Renal cortical epithelial cell (primary cell): ENCODE results near the gene NBPF4. TPM values are rescaled to one million over a fixed set of nuclear protein-coding genes. Genes with fewer than 3 reads are reported as not detected.
"Not testable (repeated sequence)": the region's sequence is repeated elsewhere in the genome, so short reads cannot be mapped to it uniquely, and the experiment has no call there.

Source experiments
- DNase-seq: peaks from one replicate; pipeline ENCODE4 v3.0.0-alpha.2; 2011; ENCODE audit warnings: low read depth
- total RNA-seq: library from RNA; depleted of rRNA; stranded (reverse); fragments of >200 nt; gene quantifications from 2 replicates; pipeline ENCODE4 v1.2.3, GENCODE V29; 2014

NBPF4 gene
- total RNA-seq, 1 donor from 2014 or later, result not detected

DNA sequence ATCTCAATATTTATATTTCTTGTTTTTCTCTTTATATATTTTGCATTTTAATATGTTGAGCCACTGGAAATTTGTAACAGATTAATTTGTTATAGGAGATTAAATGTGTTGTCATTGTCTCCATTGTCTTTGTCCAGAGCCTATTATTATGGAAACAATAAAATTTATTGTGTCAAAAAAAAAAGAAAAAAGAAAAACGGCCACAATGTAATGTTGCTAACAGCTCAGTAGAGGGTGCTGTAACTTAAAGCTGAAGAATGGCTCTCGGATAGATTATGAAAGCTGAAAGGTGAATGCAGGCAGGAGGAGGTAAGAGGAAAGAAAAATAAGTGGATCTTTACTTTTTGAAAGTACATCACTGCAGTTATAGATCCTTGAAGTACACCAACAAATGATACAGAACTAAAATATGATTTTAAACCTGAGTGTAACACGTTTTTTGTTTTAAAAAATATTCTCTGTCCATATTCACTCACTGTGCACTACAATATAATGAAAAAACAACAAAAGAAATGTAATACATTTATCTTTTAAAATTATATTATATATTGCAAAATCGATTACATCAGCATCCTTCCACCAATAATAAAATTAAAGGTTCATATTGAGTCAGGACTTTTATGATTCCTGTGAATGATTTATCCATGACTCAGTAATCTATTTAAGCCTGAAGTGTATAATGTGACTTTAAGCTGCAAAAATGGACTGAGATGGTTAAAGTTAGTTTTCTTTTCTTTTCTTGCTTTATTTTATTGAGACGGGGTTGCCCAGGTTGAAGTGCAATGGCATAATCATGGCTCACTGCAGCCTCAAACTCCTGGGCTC lies 29.0 kb downstream of the NBPF4 start:
- peak; percentile 56 for DNase-seq

DNA sequence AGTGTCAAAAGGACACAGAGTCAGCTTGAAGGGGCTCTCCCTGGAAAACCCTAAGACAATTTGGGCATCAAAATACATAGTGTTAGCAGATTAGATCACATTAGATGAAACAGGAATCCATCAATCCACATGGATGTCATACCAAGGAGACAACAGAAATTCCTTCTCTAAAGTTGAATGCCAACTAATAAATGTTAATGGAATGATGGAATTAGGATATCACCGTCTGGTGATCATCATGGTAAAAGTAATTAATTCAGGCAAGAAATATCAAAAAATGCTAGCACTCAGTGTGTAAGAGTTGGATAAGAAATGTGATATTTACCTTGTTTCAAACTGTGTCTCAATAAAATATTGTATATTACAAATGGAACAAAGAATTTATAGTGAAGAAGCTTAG lies 32.9 kb downstream of the NBPF4 start:
- no peak for DNase-seq

DNA sequence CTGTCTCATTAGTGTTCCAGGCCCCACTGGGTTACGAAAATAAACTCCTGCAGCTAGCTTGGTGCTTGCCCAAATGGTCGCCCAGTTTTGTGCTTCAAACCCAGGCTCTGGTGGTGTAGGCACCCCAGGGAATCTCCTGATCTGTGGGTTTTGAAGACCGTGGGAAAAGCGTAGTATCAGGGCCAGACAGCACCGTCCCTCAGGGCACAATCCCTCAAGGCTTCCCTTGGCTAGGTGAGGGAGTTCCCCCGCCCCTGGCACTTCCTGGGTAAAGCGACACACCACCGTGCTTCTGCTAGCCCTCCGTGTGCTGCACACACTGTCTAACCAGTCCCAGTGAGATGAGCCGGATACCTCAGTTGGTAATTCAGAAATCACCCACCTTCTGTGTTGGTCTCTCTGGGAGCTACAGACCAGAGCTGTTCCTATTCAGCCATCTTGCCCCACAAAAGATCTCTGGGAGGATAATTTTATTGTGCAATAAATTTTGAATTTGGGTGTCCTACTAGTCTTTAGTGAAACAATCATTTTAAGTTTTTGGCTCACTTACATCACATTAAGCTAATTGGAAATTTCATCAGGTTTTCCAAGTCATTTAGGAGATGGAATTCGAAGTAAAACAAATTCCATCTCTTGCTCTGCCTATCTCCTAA lies 34.3 kb downstream of the NBPF4 start:
- no peak for DNase-seq

- no peak for DNase-seq
Observed at GRCh38 chr1:108208724-108209446, 35.0 kb downstream of the NBPF4 start.

GRCh38 chr1:108203582-108203981 lies 40.3 kb downstream of the NBPF4 start:
- DNase-seq, result not testable (repeated sequence)

DNA sequence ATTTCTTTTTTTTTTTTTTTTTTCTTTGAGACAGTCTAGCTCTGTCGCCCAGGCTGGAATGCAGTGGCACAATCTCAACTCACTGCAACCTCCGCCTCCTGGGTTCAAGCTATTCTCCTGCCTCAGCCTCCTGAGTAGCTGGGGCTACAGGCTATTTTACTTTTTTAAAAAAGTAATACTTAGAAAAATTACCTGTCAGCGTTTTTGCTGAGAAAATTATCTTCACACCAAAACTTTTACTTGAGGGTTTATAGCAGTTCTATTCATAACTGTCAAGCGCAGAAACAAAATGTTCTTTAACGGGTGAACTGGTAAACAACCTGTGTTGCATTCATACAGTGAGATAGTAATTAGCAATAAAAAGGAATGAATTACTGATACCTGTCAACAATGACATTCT lies 42.2 kb downstream of the NBPF4 start:
- no peak for DNase-seq

DNA sequence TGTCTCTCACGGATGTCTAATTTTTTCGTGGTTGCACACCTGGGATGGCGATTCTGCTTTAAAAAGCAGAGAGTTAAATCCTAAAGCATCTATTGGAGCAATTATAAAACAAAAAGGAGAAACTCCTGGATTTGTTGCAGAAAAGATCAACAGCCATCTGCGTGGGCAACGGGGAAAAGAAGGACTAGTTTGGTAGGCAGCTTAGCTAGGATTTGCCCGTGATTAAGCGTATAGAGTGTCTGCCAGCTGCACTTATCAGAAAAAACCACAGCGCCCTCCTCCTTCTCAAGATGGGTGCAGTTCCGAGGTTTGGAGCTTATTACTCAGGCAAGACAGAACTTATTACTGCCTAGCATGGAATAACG lies 43.2 kb downstream of the NBPF4 start:
- peak; percentile 78 for DNase-seq

GRCh38 chr1:108199781-108200686 lies 43.8 kb downstream of the NBPF4 start, which contains the start of gene SLC25A24:
Gene SLC25A24 (minus strand): TSS chr1:108200343. CDS start chr1:108200138, 205 bp downstream.
- DNase-seq, result peak; percentile 30

DNA sequence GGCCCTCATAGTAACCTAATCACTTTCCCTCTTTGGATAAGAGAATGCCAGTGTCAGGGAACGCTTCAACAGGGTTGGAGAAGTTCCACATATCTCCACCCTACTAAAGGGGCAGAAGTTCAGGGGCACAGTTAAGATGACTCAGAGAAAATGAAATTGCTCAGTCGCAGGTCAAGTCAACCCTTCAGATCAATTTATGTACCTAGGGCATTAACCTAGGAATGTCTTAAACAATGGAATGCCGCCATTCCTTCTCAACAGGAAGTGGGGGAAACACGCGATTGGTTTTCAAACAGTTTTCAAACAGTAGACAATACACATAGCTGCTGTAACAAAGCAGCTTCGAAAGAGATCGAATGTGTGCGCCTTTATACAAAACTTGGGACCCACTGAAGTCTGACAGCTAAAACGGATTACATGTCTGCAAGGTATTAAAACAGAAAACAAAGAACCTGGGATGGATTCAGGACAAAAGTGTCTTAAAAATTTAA lies 44.6 kb downstream of the NBPF4 start:
- DNase-seq, result peak; percentile 84

DNA sequence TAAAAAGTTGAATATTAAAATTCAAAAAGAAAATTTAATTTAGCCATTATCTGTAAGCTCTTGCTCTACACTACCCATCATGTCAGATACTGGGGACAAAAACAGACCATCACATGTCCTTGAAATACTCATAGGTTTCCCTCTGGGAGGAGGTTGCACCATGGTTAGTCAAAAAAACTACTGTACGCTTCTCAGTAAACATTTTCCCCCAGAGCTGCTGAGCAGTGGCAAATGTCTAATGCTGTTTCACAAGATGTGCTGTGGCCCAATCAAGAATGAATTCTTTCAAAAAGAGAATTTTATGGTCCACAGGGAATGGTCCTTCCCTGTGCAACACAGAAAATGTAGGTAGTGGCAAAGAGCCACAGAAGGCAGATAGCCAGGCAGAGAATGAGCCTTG lies 49.8 kb downstream of the NBPF4 start:
- DNase-seq, result no peak

GRCh38 chr1:108193333-108193732 lies 50.5 kb downstream of the NBPF4 start:
- DNase-seq, result no peak

DNA sequence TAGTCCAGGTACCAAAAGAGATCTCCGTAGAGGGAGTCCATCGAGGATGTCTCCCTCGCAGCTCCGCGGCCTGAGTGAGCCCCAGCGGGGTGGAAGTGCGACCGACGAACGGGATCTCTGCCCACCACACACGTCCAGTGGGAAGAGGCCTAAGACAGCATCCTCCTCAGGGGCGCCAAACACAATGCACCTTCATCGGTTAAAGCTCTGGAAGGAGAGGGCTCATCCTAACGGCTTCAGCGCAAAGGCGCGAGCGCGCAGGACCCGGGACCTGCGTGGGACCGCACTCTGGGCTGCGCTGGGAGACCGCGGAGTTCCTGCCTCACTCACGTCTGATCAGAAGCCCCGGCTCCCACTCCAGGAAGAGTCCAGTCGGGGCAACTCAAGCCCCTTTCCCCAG lies 51.3 kb downstream of the NBPF4 start:
- DNase-seq, result no peak

DNA sequence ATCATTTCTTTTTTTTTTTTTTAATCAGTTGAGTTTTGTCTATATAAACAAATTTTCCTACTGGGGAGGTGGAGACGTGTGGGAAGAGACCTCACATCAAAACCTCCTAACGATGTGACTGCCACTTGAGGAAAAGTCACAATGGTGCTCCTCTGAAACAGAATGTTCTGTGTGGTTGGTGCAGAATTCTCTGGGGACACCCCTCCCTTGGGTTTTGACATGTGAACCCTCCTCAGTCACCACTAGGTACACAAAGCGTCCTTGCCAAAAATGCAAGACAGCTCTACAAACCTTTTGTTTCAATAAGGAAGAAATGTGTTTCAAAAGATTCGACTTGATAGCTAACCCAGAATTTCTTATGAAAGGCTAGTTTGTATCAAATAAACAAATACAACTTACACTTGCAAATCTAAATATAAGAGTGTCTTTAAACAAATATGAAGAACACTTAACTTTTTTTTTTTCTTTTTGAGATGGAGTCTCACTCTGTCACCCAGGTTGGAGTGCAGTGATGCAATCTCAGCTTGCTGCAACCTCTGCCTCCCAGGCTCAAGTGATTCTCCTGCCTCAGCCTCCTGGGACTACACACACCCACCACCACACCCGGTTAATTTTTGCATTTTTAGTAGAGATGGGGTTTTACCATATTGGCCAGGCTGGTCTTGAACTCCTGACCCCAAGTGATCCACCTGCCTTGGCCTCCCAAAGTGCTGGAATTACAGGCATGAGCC lies 53.0 kb downstream of the NBPF4 start:
- DNase-seq, result no peak

DNA sequence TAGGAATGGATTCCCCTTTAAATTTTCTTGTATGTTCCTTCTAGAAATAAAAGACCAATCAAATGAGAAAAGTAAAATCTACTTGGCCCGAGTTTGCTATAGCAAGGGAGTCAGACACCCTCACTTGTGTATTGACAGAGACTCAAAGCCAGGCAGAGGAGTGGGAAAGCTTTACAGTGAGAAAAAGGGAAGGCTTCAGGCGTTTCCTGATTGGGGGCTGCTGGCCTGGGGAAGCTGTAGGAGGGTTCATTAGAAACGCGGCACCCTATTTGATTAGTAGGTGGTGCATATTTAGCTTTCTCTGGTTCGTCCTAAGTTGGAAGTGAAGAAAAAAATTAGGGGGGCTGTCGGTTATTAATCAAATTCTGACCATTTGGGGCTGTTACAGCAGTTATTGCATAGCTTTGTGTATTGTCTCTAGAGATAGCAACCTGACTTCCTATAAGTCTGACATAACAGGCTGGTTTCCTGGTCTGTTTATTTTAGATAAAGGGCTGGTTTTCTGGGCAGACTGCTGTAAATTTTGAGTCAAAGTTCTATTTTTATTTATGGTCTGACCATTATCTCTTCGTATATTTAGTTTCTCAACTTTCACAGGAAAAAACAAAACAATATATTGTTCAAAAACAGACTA lies 53.8 kb downstream of the NBPF4 start:
- no peak for DNase-seq

DNA sequence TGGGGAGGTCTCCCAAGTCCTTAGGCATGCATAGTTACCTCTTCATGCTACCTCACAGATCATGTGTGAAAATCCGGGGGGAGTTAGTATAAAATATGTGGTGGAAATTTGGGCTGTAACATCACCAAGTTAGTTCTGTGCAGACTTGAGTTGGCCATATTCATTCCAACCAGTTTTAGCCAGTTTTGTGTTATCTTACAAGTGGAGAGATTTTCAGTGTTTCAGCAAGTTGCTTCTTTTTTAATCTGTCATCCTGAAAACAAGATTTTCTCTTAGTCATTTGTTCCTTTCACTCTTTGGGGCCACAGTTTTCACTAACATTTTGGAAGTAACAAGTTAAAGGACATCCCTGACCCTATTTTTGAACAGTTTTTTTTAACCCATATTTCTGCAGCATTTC lies 55.1 kb downstream of the NBPF4 start:
- no peak for DNase-seq

DNA sequence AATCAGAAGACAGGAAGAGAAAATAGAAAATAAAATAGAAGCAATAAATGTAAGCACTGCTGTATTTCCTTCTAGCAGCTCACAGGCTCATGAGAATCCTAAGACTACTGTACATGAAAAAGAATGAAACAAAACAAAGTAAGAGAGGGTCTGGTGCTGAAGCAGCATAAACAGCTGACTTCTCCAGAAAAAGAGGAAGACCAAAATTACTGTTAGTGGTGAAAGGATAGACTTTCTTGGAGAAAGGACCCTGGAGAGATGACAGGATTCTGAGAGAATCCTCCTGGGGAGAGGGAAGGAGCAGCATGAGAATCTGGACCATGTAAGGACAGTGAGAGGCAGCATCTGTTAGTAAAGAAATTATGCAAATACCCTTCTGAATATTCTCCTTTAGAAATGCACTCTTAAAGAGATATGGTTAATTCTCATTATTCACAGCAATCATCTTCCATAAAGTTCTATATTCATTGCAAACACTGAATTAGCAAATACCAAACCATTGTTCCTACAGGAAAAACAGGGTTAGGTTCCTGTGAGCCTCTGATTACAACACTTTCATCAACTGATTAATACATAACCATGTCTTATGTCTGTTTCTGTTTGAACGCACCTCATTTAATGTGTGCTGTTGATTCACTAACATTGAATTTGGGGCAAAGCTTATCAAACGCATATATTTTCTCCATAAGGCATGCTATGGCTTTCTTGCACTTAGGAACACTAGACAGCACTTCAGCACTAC lies 60.7 kb downstream of the NBPF4 start:
- no peak for DNase-seq

GRCh38 chr1:108179018-108179417 lies 64.9 kb downstream of the NBPF4 start:
- DNase-seq, result no peak
